GM18907 (cell line): ENCODE measurements around the gene KNSTRN.

ENCODE experiments used
- ATAC-seq: cut with Tn5 transposase; IDR thresholded peaks from one replicate; pipeline ENCODE4 v1.9.1; 2021; ENCODE audit warnings: mild to moderate bottlenecking, moderate library complexity; ENCODE audit not compliant: unreplicated experiment

KNSTRN gene

DNA sequence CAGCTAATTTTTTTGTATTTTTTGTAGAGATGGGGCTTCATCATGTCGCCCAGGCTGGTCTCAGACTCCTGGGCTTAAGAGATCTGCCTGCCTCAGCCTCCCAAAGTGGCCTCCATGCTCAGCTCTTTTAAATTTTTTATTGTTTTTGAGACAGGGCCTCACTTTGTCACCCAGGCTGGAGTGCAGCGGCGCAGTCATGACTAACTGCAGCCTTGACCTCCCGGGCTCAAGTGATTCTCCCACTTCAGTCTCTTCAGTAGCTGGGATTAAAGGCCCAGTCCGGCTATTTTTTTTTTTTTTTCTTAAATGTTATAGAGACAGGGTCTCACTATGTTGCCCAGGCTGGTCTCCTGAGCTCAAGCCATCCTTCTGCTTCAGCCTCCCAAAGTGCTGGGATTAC is 43.2 kb downstream of the KNSTRN start:
- ATAC-seq = no peak

DNA sequence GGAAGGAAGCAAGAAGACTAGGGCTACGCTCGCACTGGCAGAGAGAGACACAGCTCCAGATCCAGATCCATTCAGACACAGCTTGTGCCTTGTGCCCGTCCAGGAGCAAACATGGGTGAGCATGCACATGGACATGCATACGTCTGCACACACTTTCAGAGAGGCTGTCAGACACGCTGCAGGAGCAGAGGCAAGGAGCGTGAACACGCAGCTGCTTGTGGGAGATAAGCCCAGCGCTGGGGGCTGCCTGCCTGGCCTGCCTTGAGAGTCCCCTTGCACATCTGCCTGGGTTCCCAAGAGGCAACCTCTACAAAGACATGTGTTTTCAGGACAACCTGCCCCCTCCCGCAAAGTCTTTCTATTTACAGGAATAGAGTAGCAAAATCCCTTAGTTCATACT is 44.7 kb downstream of the KNSTRN start:
- ATAC-seq = no peak

DNA sequence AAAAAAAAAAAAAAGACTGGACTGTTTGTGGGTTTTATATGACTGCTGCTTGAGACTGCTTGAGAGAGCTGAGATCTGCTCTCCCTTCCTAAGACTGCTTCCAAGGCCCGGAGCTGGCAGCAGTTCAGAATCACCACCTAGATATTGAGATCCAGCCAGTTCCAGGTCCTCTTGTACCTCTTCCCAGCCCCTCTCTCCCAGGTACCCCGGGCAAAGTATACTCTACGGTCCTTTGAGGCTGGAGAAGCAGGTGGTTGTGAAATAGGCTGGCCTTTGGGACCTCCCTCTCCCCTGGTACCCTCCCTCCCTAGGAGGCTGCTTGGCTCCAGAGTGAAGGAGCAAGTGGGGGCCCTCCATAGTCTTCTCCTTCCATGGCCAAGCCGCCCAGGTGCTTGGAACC is 45.7 kb downstream of the KNSTRN start:
- no peak for ATAC-seq

DNA sequence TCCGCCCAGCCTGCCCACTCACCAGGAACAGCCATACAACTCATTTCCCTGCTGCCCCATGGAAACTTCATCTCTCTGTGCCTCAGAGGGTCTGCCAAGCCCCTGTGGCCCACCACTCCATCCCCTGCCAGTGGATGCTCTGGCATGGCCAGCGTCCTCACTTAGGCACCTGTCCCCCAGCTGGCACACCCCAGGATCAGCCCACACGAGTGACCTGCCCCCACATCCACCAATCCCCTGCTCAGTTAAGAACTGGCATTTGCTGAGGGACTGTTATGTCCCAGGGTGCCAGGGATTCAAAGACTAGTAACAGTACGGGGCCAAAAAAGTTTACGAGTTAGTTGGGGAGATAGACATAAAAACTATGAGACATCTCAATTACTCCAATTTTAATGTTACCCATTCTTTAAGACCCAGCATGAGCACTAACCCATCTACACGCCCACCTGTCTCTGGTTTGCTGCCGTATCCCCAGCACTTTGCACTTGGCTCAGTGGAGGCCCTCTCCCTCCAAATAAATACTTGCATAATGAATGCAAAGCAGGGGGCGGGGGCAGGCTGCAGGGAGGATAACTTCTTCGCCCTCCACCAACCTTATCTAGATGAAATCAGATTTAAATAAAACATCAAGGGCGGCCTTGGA is 46.7 kb downstream of the KNSTRN start:
- ATAC-seq = no peak

DNA sequence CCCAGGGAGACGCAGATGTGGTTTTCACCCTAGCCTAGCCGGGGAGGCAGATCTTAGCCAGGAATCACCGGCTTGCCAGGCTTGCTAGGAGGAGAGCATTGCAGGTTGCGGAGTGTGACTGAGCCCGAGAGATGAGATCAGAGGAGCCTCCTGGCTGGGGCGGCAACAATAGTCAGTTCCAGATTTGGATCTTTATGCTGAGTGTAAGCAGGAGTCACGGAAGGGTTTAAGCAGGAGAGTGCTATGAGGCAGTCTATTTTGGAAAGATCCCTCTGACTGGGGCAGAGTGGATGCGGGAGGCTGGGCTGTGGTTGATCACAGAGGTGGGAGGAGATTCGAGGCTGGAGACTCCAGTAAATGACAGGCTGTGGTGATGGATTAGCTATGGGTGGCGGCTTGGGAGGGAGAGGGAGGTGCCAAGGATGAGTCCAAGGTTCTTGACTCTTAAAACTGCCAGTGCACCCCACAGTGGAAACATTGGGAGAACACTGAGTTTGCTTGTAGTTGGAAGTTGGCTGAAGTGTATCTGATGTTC is 47.8 kb downstream of the KNSTRN start:
- ATAC-seq = no peak

DNA sequence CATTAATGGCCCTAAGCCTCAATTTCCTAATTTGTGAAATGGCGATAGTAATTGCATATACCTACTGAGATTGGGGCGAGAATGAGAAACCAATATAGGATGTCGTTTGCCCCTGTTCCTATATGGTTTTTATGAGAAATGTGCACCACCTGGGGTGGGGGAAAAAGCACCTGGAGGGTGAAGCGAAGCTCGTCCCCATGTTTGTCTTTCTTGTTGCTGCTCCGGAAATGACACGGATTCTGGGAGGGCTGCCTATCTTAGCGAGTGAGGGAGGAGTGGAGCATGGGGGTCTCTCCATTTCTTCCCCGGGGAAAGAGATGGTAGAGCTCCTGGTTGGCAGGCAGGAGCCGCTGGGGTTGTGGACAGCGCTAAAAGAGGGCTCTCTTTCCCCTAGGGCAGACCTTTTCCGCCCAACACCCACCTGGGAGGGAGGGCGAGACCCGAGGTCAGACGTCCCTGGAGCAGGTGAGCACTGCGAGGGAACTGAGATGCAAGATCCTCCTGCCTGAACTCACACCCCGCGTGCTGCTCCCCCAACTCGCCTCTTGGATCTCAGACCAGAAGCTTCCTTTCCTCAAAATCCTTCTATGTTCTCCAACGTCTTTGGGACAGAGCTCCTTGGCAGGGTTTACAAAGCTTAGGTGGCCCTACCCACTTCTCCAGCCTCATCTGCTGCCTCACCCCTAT is 52.6 kb downstream of the KNSTRN start:
- ATAC-seq = no peak

DNA sequence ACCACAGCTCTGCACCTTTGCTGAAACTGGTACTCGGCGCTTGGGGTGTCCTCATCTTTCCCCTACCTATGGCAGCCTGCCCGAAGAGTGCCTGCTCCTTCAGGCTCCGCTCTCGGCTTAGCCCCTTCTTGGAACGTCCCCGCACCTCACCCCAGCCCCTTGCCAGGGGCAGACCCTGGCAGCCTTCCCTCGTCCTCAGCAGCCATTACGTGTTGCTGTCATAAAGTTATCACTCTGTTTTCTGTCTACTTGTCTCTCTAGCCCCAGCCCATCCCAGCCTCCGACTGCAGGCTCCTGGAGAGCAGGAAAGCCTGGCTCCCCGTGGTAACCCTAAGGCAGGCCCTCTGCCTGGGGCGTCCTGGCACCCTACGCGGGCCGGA is 53.2 kb downstream of the KNSTRN start:
- ATAC-seq = no peak

DNA sequence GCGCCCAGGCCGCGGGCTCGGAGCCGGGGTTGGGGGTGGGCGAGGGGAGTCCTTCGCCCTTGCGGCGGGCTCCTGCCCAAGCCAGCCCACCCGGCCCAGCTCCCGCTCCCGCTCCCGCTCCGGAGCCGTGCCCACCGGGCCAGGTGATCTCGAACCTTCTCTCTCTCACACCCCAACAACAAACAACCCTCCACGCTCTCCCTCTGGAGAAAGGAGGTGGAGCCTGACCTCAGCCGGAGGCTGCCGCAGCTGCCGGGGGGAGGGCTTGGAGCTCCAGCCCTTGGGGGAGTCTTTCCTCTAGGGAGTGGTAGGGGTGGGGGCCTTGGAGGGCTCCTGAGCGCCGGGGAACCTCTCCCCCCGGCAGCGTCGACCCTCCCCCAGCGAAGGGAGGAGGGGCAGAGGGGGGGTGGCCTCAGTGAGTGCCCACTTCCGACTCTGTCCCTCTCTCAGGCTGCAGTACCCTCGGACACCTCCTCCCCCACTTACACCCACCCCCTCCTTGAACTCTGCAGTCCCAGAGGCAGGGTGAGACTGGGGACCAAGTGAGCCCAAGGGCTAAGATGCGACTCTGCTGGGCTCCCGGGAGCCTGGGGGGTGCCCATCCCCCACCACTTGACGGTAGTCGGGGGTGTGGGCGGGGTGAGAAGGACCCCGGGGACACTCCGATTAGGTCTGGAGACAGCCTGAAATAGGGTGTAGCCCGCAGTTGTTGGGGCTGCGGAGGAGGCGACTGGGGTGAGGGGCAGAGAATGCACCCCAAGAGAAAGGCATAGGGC is 53.8 kb downstream of the KNSTRN start:
- no peak for ATAC-seq

DNA sequence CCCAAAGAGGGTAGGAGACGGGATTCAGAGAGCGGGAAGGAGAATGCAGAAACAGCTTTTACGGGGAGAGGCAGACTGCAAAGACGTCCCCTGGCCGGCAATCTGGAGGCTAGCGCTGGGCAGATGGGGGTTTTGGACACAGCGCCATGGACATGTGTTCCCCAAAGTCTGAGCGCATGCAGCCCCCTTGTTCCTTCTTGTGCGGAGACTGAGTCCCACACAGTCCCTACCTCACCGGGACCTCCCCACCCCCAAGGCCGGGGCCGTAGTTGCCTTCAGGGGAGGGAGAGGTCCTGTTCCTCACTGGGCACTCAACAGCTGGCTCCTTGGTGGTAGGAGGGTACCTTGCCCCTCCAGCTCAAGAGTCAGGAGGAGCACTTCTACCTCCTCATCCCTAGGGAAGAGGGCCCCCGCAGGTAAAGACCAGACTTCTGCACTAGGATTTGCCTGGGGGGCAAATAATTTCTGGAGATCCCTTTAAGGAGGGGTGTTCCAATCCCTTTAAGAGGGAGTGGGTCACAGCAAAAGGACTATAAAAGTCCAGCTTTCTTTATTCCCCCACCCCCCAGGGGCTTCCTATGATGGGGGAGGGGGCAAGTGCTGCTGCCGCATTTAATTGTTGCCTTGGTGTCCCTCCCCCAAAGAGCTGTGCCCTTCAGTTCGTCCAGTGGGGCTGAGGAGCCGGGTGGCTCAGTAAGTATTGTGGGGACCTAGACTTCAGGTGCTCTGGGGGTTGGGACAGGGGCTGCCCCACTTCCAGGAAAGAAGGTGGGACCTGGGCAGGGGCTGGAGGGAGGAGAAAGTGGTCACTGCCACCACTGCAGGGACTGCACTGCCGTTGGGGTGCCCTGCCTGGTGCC is 54.6 kb downstream of the KNSTRN start:
- no peak for ATAC-seq

DNA sequence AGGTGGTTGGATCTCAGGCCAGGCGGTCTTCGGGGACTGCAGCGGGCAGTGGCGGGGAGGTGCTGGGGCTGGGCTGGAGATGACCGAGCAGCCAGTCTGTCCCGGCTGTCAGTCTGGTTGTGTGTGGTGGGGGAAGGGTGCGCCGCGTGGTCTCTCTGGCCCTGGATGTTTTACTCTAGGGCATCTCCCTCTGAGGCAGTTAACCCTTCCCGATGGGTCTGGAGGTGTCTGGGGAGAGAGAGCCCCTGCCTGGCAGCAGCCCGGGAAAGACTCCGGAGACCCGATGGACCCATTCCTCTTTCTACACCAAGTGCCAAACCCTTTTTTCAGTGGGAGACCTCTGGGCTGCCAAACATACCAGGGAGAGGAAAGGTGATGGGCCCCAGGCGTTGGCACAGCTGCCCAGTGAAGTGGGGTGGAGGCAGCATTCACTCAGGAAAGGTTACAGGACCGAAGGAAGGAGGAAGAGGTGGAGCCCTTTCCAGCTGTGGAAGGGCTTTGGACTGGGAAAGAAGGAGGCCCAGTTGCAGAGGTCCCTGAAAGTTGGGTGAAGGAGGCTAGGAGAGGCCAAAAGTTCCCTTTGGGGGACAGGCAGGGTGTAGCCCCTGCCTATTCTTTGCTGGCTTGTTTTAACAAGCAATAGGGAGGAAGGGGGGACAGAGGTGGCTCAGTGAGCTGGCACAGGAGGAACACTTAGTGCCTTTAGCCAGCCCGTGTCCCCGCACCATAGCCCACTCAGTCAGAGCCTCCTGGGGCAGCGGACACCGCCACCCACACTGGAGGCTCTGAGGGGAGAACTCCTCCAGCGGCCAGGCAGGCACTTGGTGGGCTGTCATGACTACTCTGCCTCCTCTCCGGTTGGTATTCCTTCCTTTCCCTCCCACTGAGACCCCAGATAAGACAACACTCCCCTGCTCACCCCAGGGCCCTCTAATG is 55.5 kb downstream of the KNSTRN start:
- ATAC-seq = no peak

DNA sequence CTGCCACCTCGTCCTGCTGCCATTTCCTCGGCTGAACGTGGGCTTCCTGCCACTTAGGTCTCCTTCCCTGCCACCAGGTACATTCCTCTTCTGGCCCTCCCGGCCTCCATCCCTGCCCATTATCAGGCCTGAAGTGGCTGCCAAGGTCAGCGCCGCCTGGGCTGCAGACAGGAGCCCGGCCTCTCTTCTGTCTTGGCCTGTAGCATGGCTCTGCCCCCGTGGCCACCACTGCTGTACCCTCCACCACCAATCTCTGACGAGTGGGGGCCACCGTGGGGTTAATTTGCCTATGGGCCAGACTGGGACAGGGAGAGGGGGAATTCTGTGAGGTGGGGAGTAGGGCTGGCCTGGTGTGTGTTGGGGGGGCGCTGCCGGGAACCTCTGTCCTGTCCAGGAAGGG is 56.2 kb downstream of the KNSTRN start:
- no peak for ATAC-seq

DNA sequence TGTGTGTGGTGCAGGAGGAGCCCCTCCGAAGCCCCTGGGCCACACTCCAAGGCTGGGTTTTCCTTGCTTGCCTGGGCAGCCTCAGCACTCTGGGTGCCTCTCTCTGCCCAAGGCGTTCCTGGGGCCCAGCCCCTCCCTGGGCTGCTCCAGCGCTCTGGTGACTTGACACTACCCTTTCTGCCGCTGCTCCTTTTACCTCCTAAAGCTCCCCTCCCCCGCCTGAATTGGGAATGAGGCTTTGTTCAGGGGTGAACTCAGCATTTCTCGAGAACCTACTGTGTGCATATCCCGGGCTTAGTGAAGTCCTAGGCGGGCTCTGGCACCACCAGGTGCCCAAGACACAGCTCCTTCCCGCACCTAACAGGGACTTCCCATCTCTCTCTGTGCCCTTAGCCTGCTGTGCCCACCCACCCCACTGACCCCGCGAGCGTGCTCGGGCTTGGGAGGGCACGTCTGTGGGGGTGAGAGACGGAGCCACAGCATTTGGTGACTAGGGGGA is 57.0 kb downstream of the KNSTRN start:
- ATAC-seq = no peak

DNA sequence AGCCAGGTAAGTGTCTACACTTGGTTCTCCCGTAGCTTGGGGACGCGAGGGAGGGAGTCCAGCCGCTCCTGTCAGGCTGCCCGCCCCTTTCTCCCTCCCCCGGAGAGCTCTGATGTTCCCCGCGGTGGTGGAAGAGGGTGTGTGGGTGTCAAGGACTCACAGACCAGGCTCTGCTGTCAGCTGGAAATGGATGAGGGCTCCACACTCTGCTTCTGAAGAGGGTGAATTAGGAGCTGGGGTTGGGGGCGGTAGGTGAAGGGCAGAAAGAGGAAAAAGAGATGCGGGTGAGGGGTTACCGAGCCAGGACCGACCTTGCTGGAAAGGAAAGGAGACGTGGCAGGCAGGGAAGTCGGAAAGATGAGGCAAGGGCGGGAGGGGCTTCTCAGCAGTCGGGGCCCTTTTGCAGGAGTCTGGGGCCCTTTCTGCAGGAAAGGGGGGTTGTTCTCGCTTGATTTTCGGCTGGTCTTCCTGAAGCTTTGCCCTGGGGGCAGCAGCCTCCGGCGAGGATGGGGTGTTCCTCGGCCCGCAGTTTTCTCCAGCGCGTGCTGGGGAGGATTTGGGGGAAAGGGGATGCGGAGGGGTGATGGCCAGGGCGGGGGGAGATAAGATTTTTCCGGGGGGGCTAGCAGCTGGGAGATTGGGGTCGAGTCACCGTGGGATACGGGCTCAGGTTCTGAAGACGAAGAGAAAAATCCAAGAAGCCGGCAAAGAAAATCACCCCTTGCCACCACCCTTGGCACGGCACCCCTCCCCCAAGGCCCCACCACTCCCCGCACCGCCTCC is 57.6 kb downstream of the KNSTRN start:
- ATAC-seq = no peak

DNA sequence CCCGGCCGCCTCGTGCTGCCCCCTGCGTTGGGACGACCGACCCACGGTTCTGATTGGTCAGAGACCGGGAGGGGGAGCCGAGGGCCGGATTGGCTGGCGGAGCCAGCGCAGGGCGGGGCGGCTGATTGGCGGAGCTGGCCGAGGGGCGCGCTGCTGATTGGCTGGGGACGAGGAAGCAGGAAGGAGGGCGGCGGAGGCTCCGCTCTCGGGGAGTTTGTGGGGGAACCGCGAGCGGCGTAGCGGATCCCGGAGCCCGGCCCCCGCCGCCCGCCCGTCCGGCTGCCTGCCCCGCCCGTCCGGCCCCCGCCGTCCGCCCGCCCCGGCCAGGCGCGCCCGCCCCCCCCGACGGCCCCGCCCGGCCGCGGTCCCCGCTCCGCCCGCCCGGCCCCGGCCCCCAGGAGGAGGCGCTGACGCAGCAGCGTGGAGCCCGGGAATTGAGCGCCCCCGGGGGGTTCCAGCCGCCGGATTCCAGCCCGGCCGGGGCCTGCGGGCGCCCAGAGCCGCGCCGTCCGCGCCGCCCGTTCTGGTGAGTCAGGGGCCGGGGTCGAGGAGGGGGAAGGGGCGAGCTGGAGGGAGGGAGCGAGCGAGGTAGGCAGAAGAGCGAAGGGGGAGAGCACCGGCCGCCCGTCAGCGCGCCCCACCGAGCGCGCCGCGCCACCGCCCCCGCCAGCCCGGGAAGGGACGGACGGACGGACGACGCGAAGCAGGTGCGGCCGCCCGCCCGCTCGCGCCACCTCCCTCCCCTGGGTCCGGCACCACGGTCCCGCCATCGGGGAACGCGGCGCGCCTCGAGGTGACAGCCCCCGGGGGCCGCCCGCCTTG is 58.4 kb downstream of the KNSTRN start, which contains the start of gene BAHD1:
TSS of gene BAHD1 (plus strand) at position 211 of the 822 bp plus-strand sequence. CDS start 17,512 bp downstream, outside the sequence.
- ATAC-seq = peak; percentile 85

DNA sequence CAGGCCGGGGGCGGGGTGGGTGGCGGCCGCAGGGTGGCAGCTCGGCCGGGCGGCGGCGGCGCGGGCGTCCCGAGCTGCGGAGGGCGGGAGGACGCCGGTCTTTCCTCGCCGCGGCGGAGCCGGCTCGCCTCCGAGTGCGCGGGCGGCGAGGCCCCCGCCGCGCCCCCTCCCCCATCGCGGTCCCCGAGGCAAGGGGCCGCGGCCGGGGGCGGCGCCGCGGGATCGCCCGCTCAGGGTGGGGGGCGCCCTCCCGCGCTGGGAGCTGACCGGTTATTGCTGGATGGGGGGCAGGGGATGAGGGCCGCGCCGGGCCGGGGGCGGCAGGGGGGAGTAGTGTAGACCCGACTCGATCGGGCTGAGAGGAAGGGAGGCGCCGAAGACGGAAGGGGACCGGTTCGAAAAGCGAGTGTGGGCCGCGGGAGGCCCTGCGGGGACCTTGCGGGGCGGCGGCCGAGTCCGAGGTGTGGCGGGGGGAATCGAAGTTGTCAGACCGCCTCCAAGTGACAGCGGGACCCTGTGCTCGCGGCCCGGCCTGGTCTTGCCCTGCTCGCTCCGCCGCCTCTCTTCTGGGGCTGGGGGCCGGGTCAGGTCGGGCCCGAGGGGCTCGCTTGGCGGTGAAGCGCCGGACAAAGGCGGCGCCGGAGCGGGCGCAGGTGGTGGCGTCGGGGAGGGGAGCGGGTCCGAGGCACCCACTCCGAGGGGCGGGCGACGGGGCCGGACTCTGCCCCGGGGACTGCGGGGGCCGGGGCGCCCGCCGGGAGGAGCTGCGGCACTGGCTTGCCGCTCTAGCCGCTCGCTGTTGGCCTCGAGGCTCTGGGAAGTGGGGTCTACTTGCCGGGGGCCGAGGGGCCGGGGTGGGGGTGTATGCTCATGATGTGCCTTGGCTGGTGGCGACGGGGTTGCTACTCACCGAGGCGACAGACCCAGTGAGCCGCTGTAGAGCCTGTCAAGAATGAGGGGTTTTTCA is 59.3 kb downstream of the KNSTRN start:
- ATAC-seq = no peak

DNA sequence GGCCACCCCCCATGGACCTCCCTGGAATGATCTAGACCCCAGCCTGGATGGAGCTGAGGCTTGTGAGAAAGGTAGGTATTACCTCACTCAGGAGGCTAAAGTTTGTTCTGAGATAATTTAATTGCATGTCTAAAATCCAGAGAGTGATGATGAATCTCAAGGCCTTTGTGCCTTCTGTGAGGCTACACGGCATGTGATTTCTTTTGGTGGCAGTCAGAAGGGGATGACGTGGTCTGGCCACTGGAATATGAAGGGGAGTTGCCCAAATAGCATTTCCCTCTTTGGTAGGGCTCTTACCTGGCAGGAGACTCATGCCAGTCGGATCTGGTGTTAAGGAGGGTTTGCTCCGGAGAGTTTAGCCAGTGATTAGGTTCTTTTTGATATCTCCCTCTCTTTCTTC is 60.7 kb downstream of the KNSTRN start:
- no peak for ATAC-seq

DNA sequence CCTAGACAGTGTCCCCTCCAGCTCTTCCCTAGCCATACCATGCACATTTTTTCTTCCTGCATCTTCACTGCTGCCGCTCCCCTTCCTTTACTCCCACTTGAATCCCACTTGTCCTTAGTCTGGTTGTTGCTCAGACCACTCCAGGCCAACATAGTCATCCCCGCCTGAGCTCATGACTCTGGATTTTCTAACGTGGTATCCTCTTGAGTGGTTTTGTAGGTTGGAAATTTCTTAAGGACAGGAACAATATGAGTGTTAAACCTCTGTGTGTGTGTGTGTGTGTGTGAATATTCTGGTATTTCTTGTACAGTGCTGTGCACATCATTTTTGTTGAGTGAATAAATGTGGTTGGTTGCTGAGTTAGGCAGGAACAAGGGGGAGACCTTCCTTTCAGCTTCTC is 61.3 kb downstream of the KNSTRN start:
- ATAC-seq = no peak
